ENCODE data around the gene PRR18. TPM values are rescaled to one million over a fixed set of nuclear protein-coding genes. Genes with fewer than 3 reads are reported as not detected.

The PRR18 gene
- total and polyA plus RNA-seq, 2 donors (not counting 1 experiment from before 2014, with no cell fraction given), result not detected

- H4K20me1 ChIP-seq (ENCODE audit: control insufficient read depth, extremely low read depth, insufficient read depth, low read length), result no peaks in the 10 kb centered on the region
- H2AFZ ChIP-seq (ENCODE audit: low read length), result no peak overlapping the region
- peak overlapping the region in 1 of 4 experiments; percentile 14 for H3K4me3 ChIP-seq (replicated peaks in 1 of 4; ENCODE audit: control extremely low read depth in 1 of 4, insufficient read depth in 1 of 4, low read depth in 3 of 4, low read length in 4 of 4)
- no peak for TF ChIP-seq CTCF (conservative IDR thresholded peaks at IDR 0.05 in 1 of 2, IDR thresholded peaks at IDR 0.05 in 1 of 2; ENCODE audit: low read depth in 1 of 2, low read length in 2 of 2)
- no peak for TF ChIP-seq EZH2 (IDR thresholded peaks at IDR 0.05; ENCODE audit: low read length, missing control alignments)
- peak in 1 of 2 donors; percentile 12 for DNase-seq (ENCODE audit: low read depth in 2 of 2)
- peak overlapping the region; percentile 35 for H3K4me2 ChIP-seq (ENCODE audit: extremely low read depth, insufficient read depth, low read length)
- H3K9ac ChIP-seq (ENCODE audit: insufficient read depth, low read length), result no peak overlapping the region
- no peaks in the 10 kb centered on the region for H3K9me3 ChIP-seq (ENCODE audit: control insufficient read depth, insufficient read depth, low read depth, low read length)
- H3K4me1 ChIP-seq (ENCODE audit: control insufficient read depth, extremely low read depth, insufficient read depth, low read length), result no peaks in the 10 kb centered on the region
- H3K79me2 ChIP-seq (ENCODE audit: control insufficient read depth, insufficient read depth, low read length), result no peaks in the 10 kb centered on the region
- no peaks in the 10 kb centered on the region for H3K36me3 ChIP-seq (ENCODE audit: control insufficient read depth, insufficient read depth, low read length)
- H3K27me3 ChIP-seq (ENCODE audit: control insufficient read depth, insufficient read depth, low read length), result peaks cover 3% of the 10 kb centered on the region
- H3K27ac ChIP-seq (ENCODE audit: insufficient read depth, low read length), result no peak overlapping the region
Observed at GRCh38 chr6:166351715-166352285, 43.6 kb upstream of the PRR18 start.

GRCh38 chr6:166348305-166348949, 40.2 kb upstream of the PRR18 start:
- DNase-seq (ENCODE audit: low read depth in 2 of 2), result no peak
- Histone ChIP-seq H3K36me3 (ENCODE audit: control insufficient read depth, insufficient read depth, low read length) (no peaks in the 10 kb centered on the region), H3K4me3 (replicated peaks in 1 of 4; ENCODE audit: control extremely low read depth in 1 of 4, insufficient read depth in 1 of 4, low read depth in 3 of 4, low read length in 4 of 4) (no peak overlapping the region), H2AFZ (ENCODE audit: low read length) (no peak overlapping the region), H3K27me3 (ENCODE audit: control insufficient read depth, insufficient read depth, low read length) (no peaks in the 10 kb centered on the region), H3K9me3 (ENCODE audit: control insufficient read depth, insufficient read depth, low read depth, low read length) (no peaks in the 10 kb centered on the region), H3K27ac (ENCODE audit: insufficient read depth, low read length) (no peak overlapping the region), H4K20me1 (ENCODE audit: control insufficient read depth, extremely low read depth, insufficient read depth, low read length) (no peaks in the 10 kb centered on the region), H3K79me2 (ENCODE audit: control insufficient read depth, insufficient read depth, low read length) (no peaks in the 10 kb centered on the region), H3K9ac (ENCODE audit: insufficient read depth, low read length) (no peak overlapping the region), H3K4me1 (ENCODE audit: control insufficient read depth, extremely low read depth, insufficient read depth, low read length) (no peaks in the 10 kb centered on the region), H3K4me2 (ENCODE audit: extremely low read depth, insufficient read depth, low read length) (no peak overlapping the region)
- TF ChIP-seq CTCF (conservative IDR thresholded peaks at IDR 0.05 in 1 of 2, IDR thresholded peaks at IDR 0.05 in 1 of 2; ENCODE audit: low read depth in 1 of 2, low read length in 2 of 2), result no peak
- no peak for TF ChIP-seq EZH2 (IDR thresholded peaks at IDR 0.05; ENCODE audit: low read length, missing control alignments)

GRCh38 chr6:166346965-166347364, 38.8 kb upstream of the PRR18 start:
- H3K9me3 ChIP-seq (ENCODE audit: control insufficient read depth, insufficient read depth, low read depth, low read length), result no peaks in the 10 kb centered on the region
- H2AFZ ChIP-seq (ENCODE audit: low read length), result no peak overlapping the region
- DNase-seq (ENCODE audit: low read depth in 2 of 2), result no peak
- H3K4me1 ChIP-seq (ENCODE audit: control insufficient read depth, extremely low read depth, insufficient read depth, low read length), result no peaks in the 10 kb centered on the region
- H3K4me2 ChIP-seq (ENCODE audit: extremely low read depth, insufficient read depth, low read length), result no peak overlapping the region
- H3K36me3 ChIP-seq (ENCODE audit: control insufficient read depth, insufficient read depth, low read length), result no peaks in the 10 kb centered on the region
- H3K27me3 ChIP-seq (ENCODE audit: control insufficient read depth, insufficient read depth, low read length), result no peaks in the 10 kb centered on the region
- H4K20me1 ChIP-seq (ENCODE audit: control insufficient read depth, extremely low read depth, insufficient read depth, low read length), result no peaks in the 10 kb centered on the region
- H3K79me2 ChIP-seq (ENCODE audit: control insufficient read depth, insufficient read depth, low read length), result peaks cover 3% of the 10 kb centered on the region
- no peak overlapping the region for H3K9ac ChIP-seq (ENCODE audit: insufficient read depth, low read length)
- no peak overlapping the region for H3K27ac ChIP-seq (ENCODE audit: insufficient read depth, low read length)
- no peak for TF ChIP-seq CTCF (conservative IDR thresholded peaks at IDR 0.05 in 1 of 2, IDR thresholded peaks at IDR 0.05 in 1 of 2; ENCODE audit: low read depth in 1 of 2, low read length in 2 of 2)
- no peak for TF ChIP-seq EZH2 (IDR thresholded peaks at IDR 0.05; ENCODE audit: low read length, missing control alignments)
- H3K4me3 ChIP-seq (replicated peaks in 1 of 4; ENCODE audit: control extremely low read depth in 1 of 4, insufficient read depth in 1 of 4, low read depth in 3 of 4, low read length in 4 of 4), result no peak overlapping the region

Measured in fibroblast of lung (primary cell).